Vagina (tissue), 2 donors: ENCODE data around the gene PWWP2B. TPM values are rescaled to one million over a fixed set of nuclear protein-coding genes. Genes with fewer than 3 reads are reported as not detected.

ENCODE experiments used
- DNase-seq, 2 donors: peaks; one replicate each; pipeline ENCODE4 v3.0.0-alpha.2; 2017; ENCODE audit errors: extremely low spot score in 2 of 2
- H3K27ac ChIP-seq: fragments of 200-600 bp; sonication (generic); one replicate; pipeline ENCODE4 v1.5.1; 2019
- H3K27me3 ChIP-seq: fragments of 200-600 bp; sonication (generic); one replicate; pipeline ENCODE4 v1.5.1; 2019
- H3K36me3 ChIP-seq, 2 donors: fragments of 200-600 bp; sonication (generic); one replicate each; pipeline ENCODE4 v1.5.1; 2017 to 2019
- H3K4me1 ChIP-seq: fragments of 200-600 bp; sonication (generic); one replicate; pipeline ENCODE4 v1.5.1; 2019
- H3K4me3 ChIP-seq, 2 donors: fragments of 200-600 bp; sonication (generic); 1 replicate in 1 of 2; 2 replicates in 1 of 2; pipeline ENCODE4 v1.5.1; 2016 to 2019
- H3K9me3 ChIP-seq: fragments of 200-600 bp; sonication (generic); one replicate; pipeline ENCODE4 v1.5.1; 2019
- POLR2A ChIP-seq, 2 donors: fragments of 450-650 bp; IDR thresholded peaks; one replicate each; pipeline ENCODE4 v1.6.1; 2017; ENCODE audit warnings: antibody characterized with exemption in 2 of 2, mild to moderate bottlenecking in 2 of 2, moderate library complexity in 2 of 2
- POLR2AphosphoS5 ChIP-seq, 2 donors: sonication (generic); formaldehyde crosslinking; IDR thresholded peaks; one replicate each; pipeline ENCODE4 v1.9.0; 2017; ENCODE audit warnings: antibody characterized with exemption in 2 of 2, mild to moderate bottlenecking in 2 of 2, low read depth in 1 of 2; ENCODE audit not compliant: insufficient read depth in 1 of 2
- intact Hi-C: fragments of 100-400 bp; cut with DNase I; formaldehyde crosslinking; loops from one replicate; pipeline ENCODE4 v1.15.1; 2023
- total RNA-seq: library from RNA; depleted of rRNA; stranded (reverse); fragments of >200 nt; gene quantifications from one replicate; pipeline ENCODE4 v1.2.3, GENCODE V29; 2016
- TF ChIP-seq, protein P1 (sequence below), 3 experiments: fragments of 450-650 bp in 2 of 3; fragments of 200-600 bp in 1 of 3; sonication (generic) in 1 of 3; IDR thresholded peaks; one replicate each; pipeline ENCODE4 v1.5.1; 2017 to 2019; ENCODE audit warnings: antibody characterized with exemption in 3 of 3, mild to moderate bottlenecking in 2 of 3, moderate library complexity in 2 of 3

The PWWP2B gene
- total RNA-seq, 1 donor from 2014 or later: 14.7 TPM

- Histone ChIP-seq H3K27me3 (no peaks in the 10 kb centered on the region), H3K27ac (peak overlapping the region; percentile 79), H3K4me3 (no peak overlapping the region), H3K9me3 (no peaks in the 10 kb centered on the region), H3K4me1 (peaks cover 66% of the 10 kb centered on the region), H3K36me3 (peaks cover 0 to 4% of the 10 kb centered on the region in 2 donors)
- no peak for TF ChIP-seq POLR2AphosphoS5 (IDR thresholded peaks at IDR 0.05; ENCODE audit: insufficient read depth in 1 of 2, low read depth in 1 of 2)
- TF ChIP-seq, protein P1, sequence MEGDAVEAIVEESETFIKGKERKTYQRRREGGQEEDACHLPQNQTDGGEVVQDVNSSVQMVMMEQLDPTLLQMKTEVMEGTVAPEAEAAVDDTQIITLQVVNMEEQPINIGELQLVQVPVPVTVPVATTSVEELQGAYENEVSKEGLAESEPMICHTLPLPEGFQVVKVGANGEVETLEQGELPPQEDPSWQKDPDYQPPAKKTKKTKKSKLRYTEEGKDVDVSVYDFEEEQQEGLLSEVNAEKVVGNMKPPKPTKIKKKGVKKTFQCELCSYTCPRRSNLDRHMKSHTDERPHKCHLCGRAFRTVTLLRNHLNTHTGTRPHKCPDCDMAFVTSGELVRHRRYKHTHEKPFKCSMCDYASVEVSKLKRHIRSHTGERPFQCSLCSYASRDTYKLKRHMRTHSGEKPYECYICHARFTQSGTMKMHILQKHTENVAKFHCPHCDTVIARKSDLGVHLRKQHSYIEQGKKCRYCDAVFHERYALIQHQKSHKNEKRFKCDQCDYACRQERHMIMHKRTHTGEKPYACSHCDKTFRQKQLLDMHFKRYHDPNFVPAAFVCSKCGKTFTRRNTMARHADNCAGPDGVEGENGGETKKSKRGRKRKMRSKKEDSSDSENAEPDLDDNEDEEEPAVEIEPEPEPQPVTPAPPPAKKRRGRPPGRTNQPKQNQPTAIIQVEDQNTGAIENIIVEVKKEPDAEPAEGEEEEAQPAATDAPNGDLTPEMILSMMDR (IDR thresholded peaks at IDR 0.05): no peak
- DNase-seq: no peak
- intact Hi-C loops: no loop called here
These were observed 17.5 kb downstream of the PWWP2B start for GRCh38 chr10:132414402-132415016.

DNA sequence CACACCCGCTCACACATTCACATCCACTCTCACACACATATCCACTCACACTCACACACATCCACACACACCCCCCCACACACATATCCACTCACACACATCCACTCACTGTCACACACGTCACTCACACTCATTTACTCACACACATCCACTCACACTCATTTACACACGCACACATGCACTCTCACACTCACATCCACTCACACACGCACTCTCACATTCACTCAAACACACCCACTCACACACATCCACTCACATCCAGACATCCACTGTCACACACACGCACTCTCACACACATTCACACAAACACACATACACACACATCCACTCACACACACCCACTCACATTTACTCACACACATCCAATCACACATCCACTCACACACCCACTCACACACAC is 18.3 kb downstream of the PWWP2B start:
- peaks cover 0 to 4% of the 10 kb centered on the region in 2 donors for H3K36me3 ChIP-seq
- no peak overlapping the region for H3K4me3 ChIP-seq
- intact Hi-C loops: no loop called here
- H3K27ac ChIP-seq: no peak overlapping the region
- TF ChIP-seq, protein P1 (IDR thresholded peaks at IDR 0.05): no peak
- TF ChIP-seq POLR2A (IDR thresholded peaks at IDR 0.05): no peak
- H3K27me3 ChIP-seq: no peaks in the 10 kb centered on the region
- DNase-seq: no peak
- H3K9me3 ChIP-seq: no peaks in the 10 kb centered on the region
- H3K4me1 ChIP-seq: peaks cover 70% of the 10 kb centered on the region

GRCh38 chr10:132415956-132416355 is 19.0 kb downstream of the PWWP2B start:
- no peak for TF ChIP-seq POLR2A (IDR thresholded peaks at IDR 0.05)
- TF ChIP-seq, protein P1 (IDR thresholded peaks at IDR 0.05): no peak
- TF ChIP-seq POLR2AphosphoS5 (IDR thresholded peaks at IDR 0.05; ENCODE audit: insufficient read depth in 1 of 2, low read depth in 1 of 2): no peak
- Histone ChIP-seq H3K4me1 (peaks cover 70% of the 10 kb centered on the region), H3K27ac (no peak overlapping the region)

GRCh38 chr10:132416566-132417256 is 19.7 kb downstream of the PWWP2B start:
- intact Hi-C loops: no loop called here
- H3K27me3 ChIP-seq: no peaks in the 10 kb centered on the region
- peaks cover 0 to 4% of the 10 kb centered on the region in 2 donors for H3K36me3 ChIP-seq
- peaks cover 70% of the 10 kb centered on the region for H3K4me1 ChIP-seq
- TF ChIP-seq POLR2A (IDR thresholded peaks at IDR 0.05): no peak
- TF ChIP-seq, protein P1 (IDR thresholded peaks at IDR 0.05): no peak
- TF ChIP-seq POLR2AphosphoS5 (IDR thresholded peaks at IDR 0.05; ENCODE audit: insufficient read depth in 1 of 2, low read depth in 1 of 2): no peak
- no peak overlapping the region for H3K27ac ChIP-seq
- no peak overlapping the region for H3K4me3 ChIP-seq
- no peaks in the 10 kb centered on the region for H3K9me3 ChIP-seq
- no peak for DNase-seq

More at GRCh38 chr10:132415956-132416355, 19.0 kb downstream of the PWWP2B start:
- Histone ChIP-seq H3K27me3 (no peaks in the 10 kb centered on the region), H3K9me3 (no peaks in the 10 kb centered on the region), H3K4me3 (no peak overlapping the region), H3K36me3 (peaks cover 0 to 4% of the 10 kb centered on the region in 2 donors)
- DNase-seq: no peak
- intact Hi-C loops: no loop called here
